Measurements from ENCODE around the gene SLC49A3. TPM values are rescaled to one million over a fixed set of nuclear protein-coding genes. Genes with fewer than 3 reads are reported as not detected.

SLC49A3 gene
- total and polyA plus RNA-seq, 10 of the 15 experiments (the other 5 are each of a cell fraction or from before 2014, with no cell fraction given): 0.09 to 0.85 (median 0.18) TPM; not detected in 4

GRCh38 chr4:717601-718320 lies 28.8 kb upstream of the SLC49A3 start (continued):
- no peak for TF ChIP-seq JUND (IDR thresholded peaks at IDR 0.05; ENCODE audit: low read depth, low read length)

DNA sequence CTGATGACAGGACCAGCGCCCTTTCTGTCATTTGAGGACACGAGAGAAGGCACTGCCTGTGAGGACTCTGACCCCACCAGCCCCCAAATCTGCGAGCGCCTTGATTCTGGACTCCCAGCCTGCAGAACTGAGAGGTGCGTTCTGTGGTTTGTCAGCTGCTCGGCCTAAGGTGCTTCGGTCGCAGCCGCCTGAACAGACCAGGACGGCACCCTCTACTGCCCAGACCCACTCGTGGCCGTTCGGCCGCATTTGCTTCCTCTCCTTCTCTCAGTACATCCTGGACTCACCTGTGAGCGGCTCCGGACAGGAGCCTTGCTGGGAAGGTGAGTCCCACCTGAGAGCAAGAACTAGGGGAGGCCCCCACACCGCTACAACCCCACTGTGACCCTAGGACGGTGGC lies 25.1 kb upstream of the SLC49A3 start:
- Histone ChIP-seq H4K20me1 (ENCODE audit: control insufficient read depth, insufficient read depth) (no peaks in the 10 kb centered on the region), H3K4me1 (ENCODE audit: control insufficient read depth, insufficient read depth, low read length) (no peaks in the 10 kb centered on the region), H3K4me2 (ENCODE audit: control insufficient read depth, insufficient read depth) (no peak overlapping the region), H2AFZ (ENCODE audit: control insufficient read depth, low read depth, low read length) (no peak overlapping the region), H3K27me3 (replicated peaks in 1 of 2; ENCODE audit: control insufficient read depth in 2 of 2, insufficient read depth in 2 of 2, low read length in 1 of 2) (no peaks in the 10 kb centered on the region), H3K36me3 (ENCODE audit: control insufficient read depth in 2 of 2, insufficient read depth in 2 of 2, low read length in 1 of 2) (peaks cover 0 to 3% of the 10 kb centered on the region in 2 experiments; a peak in 2 of 4 replicates), H3K4me3 (no peak overlapping the region), H3K9ac (ENCODE audit: control insufficient read depth, insufficient read depth, low read length) (no peak overlapping the region), H3K79me2 (ENCODE audit: control insufficient read depth, insufficient read depth, low read length) (peaks cover 30% of the 10 kb centered on the region), H3K27ac (ENCODE audit: control insufficient read depth, insufficient read depth) (no peak overlapping the region), H3K9me3 (replicated peaks; ENCODE audit: control insufficient read depth, insufficient read depth, low read length) (no peaks in the 10 kb centered on the region)
- RAD21 ChIA-PET (ENCODE audit: unreplicated experiment): no interaction called here
- BruUV-seq (replicated peaks): no TSS peak
- ATAC-seq (no peak), DNase-seq (ENCODE audit: low read depth, low spot score) (no peak), FAIRE-seq (no peak)
- WGBS (ENCODE audit: insufficient coverage, insufficient replicate concordance, low lambda C conversion rate, missing lambda C conversion rate): 96% methylated on average over 18 of the region's 18 CpGs
- POLR2A ChIA-PET: no interaction called here
- in situ Hi-C loops (cut with MboI) (no loop called here), intact Hi-C loops (cut with micrococcal nuclease; ENCODE audit: unreplicated experiment) (no loop called here)
- CTCF ChIA-PET: no interaction called here
- SMC1A ChIA-PET (ENCODE audit: uncharacterized antibody, unreplicated experiment): no interaction called here
- TF ChIP-seq, protein P1, sequence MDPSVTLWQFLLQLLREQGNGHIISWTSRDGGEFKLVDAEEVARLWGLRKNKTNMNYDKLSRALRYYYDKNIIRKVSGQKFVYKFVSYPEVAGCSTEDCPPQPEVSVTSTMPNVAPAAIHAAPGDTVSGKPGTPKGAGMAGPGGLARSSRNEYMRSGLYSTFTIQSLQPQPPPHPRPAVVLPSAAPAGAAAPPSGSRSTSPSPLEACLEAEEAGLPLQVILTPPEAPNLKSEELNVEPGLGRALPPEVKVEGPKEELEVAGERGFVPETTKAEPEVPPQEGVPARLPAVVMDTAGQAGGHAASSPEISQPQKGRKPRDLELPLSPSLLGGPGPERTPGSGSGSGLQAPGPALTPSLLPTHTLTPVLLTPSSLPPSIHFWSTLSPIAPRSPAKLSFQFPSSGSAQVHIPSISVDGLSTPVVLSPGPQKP (IDR thresholded peaks at IDR 0.05; ENCODE audit: low read depth, low read length): no peak
- TF ChIP-seq MXI1 (IDR thresholded peaks at IDR 0.05; ENCODE audit: low read depth, low read length) (no peak), SREBF2 (IDR thresholded peaks at IDR 0.05; ENCODE audit: low read length) (no peak), BCL11A (IDR thresholded peaks at IDR 0.05; ENCODE audit: low read depth, low read length) (no peak), KLF5 (IDR thresholded peaks at IDR 0.05; ENCODE audit: partially characterized antibody) (no peak), CHD4 (IDR thresholded peaks at IDR 0.05) (no peak), DPF2 (IDR thresholded peaks at IDR 0.05) (no peak), NRF1 (conservative IDR thresholded peaks at IDR 0.05; ENCODE audit: low read depth, low read length) (no peak), IKZF2 (IDR thresholded peaks at IDR 0.05) (no peak), EZH2 (IDR thresholded peaks at IDR 0.05; ENCODE audit: borderline replicate concordance, control insufficient read depth, low read depth, low read length) (no peak), ZNF24 (IDR thresholded peaks at IDR 0.05) (no peak), PKNOX1 (IDR thresholded peaks at IDR 0.05) (no peak)
- TF ChIP-seq, protein P2, sequence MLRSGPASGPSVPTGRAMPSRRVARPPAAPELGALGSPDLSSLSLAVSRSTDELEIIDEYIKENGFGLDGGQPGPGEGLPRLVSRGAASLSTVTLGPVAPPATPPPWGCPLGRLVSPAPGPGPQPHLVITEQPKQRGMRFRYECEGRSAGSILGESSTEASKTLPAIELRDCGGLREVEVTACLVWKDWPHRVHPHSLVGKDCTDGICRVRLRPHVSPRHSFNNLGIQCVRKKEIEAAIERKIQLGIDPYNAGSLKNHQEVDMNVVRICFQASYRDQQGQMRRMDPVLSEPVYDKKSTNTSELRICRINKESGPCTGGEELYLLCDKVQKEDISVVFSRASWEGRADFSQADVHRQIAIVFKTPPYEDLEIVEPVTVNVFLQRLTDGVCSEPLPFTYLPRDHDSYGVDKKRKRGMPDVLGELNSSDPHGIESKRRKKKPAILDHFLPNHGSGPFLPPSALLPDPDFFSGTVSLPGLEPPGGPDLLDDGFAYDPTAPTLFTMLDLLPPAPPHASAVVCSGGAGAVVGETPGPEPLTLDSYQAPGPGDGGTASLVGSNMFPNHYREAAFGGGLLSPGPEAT (IDR thresholded peaks at IDR 0.05; ENCODE audit: low read depth): no peak

All from GM12878 (cell line).